GM04504 (cell line): ENCODE data around the gene FKBP5.
"Not testable (repeated sequence)": the region's sequence is repeated elsewhere in the genome, so short reads cannot be mapped to it uniquely, and the experiment has no call there.

ENCODE experiments used
- DNase-seq: peaks from one replicate; pipeline ENCODE4 v3.0.0-alpha.2; 2012; ENCODE audit warnings: low read depth

The FKBP5 gene

DNA sequence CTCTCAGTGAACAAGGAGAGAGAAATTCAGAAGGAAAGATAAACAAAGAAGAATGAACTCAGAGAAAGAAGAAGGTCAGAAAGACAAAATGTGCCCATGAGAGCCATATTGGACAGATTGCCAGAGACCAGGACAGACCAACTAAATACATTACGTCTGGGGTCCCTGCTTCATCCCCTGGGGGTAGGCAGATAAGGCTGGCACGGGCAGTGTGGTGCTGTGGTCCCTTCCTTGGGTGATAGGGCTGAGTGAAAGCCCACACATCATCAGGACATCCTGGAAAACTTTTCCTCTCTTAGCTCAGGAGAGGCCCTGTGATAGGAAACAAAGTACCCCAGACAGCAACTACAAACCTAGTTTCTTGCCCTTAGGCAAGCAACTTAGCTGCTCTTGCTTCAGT lies 34.9 kb upstream of the FKBP5 start:
- no peak for DNase-seq

DNA sequence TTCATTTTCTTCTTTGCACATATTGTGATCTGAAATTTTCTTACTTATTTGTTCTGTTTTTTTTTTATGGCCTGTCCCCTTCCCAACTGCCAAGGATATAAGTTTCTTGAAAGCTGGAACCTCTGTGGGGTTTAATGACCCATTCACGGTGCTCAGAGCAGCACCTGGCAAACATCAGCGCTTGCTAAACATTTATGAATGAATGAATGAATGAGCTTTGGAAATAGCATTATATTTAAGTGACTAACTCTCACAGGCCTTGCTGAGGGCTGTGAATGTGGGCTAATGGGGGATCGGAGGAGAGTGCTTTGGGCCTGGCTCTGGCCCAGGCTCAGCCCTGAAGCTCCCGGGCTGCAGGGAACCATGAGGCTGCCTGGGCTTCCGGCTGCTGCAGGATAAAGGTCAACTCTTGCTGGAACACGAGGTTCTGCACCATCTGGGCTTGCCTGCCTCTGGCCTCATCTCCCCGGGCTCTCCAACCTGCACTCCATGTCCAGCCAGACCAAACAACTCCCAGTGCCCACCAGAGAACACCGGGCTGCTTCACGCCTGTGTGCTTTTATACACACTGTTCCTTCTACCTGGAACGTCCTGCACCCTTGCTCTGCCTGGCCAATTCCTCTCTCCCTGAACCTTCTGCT lies 33.5 kb upstream of the FKBP5 start:
- DNase-seq, result no peak

DNA sequence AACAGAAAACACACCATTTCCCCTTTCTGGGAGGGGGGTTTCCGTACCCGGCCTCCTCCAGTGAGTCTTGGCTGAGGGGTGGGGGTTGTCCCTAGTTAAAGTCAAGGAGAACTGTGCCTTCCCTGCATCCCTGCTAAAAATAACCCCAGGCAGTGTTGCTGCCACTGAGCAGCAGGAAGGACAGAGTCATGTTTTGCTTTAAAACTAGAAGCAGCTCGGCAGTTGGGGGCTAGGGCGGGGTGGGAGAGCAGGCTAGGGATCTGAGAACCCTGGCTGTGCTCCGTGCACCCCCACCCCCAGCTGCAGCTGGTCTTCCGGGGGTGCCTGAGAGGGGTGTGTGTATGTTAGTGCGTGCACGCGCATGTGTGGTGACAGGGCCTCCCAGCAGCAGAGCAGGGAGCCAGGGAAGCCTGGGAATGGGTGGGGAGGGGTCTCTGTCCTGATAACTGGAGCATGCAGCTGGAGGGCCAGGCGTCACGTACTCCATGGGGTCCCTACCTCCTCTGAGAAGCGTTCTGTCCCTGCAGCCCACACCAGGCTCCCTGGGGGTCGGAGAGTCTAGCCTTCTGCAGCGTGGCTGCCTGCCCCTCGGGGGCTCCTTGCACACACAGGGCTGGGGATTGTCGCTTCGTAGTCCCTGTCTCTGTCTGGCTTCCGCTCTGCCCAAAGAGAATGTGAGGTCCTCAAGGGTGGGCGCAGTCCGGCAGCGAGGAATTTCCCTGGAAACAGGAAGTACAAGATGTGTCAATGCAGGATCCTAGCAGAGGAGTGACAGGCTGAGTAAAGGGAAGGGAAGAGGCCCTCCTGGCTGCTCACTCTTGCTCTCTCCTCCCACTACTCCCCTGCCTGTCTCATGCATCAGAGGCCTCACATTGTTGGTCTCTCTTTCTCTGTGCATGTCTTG lies 31.4 kb upstream of the FKBP5 start:
- no peak for DNase-seq

DNA sequence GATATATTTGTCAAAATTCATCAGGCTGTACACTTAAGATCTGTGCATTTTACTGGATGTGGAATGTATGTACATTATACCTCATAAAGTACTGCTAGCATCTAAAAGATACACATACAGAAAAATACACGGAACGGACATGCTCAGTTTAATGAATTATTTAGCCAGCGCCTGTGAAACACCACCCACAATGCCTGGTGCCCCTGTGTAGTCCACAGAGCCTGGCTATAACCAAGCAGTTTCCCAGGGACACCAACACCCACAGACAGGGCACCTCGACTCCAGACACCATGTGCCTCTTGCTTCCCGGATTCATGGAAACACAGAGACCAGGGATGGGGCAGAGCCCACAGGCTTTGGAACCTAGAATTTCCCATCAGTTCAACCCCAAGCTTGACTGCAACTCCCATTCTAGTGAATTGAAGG lies 30.7 kb upstream of the FKBP5 start:
- no peak for DNase-seq

DNA sequence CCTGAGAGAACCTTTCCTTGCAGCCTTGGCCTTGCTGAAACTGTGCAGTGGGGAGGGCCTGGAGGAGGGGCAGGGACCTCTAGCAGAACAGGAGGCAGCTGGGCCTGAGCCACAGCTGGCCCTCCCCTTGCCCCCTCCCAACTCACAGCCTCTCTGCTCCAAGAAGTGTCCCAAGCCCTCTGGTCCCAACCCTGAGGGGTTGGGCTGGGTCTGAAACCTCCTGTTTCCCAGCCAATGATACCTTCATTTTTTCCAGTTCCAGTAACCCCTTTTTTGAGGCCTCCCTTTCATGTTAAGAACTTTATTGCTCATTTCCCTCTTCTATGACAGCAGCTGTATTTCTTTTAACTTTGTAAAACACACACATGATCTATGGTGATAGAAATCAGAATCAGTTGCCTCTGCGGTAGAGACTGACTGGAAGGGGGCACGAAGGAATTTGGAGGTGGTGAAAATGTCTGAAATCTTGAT lies 30.2 kb upstream of the FKBP5 start:
- no peak for DNase-seq

DNA sequence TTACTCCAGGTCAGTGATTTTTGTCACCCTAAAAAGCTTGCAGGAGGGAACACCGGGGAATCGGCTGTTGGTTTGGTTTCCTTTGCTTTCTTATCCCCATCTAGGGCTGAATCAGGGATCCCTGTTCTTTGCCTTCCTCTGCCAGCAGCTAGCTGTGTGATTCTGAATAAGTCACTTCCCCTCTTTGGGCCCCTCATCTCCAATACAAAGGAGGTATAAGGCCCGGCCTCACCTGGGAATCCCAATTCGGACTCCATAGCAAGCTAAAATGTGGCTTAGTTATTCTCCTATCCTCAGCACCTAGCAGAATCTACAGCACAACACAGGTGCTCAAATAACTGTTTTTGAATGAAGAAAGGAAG lies 29.6 kb upstream of the FKBP5 start:
- no peak for DNase-seq

DNA sequence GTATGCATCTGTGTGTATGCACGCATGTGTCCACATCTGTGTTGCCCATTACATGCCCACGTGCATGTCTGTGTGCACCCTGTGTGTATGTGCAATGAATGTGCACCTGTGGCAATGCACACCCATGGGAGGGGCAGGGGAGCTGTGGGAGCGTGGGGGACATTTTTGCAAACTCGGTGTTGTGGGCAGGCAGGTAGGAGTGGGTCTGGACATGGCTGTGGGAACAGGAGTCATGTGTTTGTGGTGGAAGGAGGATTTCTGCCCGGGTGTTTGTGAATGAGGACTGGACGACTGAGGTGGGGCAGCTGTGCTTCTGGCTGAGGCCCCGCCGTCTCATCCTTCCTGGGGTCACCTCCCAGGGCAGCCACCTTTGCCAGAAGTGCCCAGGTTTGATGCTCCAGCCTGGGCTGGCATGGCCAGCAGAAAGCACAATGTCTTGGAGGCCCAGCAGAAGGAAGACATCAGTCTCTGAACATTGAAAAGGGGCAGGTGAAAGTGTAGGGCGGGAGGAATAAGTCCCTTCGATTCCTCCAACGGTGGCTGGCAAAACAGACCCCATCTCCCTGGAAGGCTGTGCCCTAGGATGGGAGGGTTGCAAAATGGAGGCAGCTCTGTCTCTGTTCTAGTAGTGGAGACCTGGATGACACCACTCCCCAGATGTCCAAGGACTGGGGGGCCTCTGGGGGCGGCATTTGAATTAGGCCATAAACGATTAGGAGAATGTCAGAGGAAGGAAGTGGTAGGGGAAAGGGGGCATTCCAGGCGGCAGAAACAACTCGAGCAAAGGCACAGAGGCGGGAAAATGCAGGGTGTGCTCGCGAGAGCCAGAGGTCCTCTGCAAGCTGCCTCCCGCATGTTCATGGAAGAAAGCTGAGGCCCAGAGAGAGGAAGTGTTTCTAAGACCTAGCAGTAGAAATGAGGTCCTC lies 29.0 kb upstream of the FKBP5 start:
- DNase-seq, result no peak

DNA sequence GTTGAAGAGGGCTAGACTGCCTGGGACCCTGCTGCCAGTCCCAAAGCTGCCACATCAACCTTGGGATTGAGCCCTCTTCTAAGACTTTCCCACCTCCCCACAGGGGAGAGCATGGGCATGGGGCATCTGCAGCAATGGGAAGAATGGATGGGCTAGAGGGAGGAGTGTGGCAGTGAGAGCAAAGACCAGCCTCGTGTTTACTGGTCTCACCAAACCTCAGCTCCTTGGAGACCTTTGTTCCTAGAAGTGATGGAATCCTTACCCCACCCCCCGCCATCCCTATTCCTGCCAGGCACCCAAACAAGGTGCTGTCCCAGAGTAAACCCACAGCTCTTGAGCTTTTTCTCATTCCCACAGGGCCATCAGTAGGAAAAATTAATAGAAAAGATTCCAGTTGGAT lies 28.1 kb upstream of the FKBP5 start:
- no peak for DNase-seq

DNA sequence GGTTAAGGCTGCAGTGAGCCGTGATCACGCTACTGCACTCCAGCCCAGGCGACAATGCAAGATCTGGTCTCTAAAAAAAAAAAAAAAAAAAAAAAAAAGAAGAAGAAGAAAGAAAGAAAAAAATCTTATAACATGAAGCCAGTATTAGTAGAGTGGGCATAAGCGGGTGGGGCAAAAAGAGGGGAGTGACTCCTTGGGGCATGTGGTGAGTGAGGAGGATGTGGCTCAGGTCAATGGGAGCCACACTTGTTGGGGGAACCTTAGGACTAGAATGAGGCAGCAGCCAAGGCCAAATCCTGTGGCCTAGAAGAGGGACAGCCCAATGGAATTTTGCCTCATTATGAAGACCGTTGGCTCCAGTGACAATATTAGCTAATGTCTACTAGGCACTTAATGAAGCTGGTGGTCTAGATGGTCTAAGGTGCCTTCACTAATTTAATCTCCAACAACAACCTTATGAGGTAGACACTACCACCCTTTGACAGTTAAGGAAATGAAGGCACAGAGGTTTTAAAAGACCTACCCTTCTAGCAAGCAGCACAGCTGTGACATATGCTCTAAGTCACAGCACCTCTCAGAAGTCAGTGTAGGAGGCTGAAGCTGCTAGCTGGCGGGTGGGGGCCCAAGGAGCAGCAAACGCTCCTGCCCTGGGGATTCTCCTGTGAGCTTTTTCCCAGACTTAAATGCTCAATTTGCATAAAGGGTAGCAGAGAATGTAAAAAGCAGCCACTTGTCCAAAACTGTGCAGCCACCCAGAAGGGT lies 24.5 kb upstream of the FKBP5 start:
- DNase-seq, result no peak

- DNase-seq, result no peak
Measured at GRCh38 chr6:35711731-35712130, 23.0 kb upstream of the FKBP5 start.

DNA sequence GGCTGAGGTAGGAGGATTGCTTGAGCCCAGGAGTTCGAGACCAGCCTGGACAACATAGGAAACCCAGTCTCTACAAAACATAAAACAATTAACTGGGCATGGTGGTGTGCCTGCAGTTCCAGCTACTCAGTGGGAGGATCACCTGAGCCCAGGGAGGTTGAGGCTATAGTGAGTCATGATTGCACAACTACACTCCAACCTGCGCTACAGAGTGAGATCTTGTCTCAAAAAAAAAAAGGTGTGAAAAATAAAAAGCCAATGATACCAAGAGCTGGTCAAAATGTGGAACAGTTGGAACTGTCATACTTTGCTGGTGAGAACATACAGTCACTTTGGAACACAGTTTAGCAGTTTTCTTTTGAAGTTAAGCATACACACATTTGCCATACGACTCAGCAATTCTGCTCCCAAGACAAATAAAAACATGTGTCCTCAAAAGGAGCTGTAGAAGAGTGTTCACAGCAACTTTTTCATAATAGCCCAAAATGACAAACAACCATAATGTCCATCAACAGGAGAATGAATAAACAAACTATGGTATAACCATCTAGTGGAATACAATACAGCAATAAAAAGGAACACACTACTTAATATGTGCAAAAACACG lies 21.6 kb upstream of the FKBP5 start:
- DNase-seq, result no peak

DNA sequence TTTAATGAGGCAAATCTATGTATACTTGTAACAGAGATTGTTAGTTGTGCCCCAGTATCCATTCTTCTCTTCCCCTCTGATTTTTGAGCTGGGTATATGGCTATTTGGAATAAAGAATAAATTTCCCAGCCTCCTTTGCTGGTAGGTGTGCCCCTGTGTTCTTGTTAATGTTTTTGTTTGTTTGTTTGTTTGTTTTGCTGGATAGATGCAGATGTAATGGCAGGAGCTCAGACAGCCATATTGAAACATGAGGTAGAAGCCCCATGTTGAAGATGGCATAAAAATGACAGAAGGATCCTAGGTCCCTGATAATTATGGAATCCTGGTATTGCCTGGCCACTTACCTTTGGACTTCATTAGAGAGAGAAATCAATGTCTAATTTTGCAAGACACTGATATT lies 19.9 kb upstream of the FKBP5 start:
- DNase-seq, result no peak

GRCh38 chr6:35707714-35708407 lies 19.1 kb upstream of the FKBP5 start:
- no peak for DNase-seq

DNA sequence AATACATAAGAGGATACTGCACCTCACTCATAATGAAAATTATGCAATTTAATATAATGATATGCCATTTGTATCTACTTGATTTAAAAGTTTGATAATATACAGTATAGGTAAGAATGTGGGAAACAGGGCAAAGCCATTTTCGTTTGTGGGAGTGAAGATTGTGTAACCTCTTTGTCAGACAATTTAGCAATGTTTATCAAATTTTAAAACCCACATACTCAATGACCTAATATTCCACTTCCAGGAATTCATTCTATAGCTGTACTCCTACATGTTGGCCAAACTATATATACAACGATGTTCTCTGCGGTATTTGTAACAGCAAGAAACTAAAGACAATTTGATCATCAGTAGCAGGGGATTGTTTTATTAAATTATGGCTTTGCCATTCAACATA lies 17.8 kb upstream of the FKBP5 start:
- DNase-seq, result no peak

DNA sequence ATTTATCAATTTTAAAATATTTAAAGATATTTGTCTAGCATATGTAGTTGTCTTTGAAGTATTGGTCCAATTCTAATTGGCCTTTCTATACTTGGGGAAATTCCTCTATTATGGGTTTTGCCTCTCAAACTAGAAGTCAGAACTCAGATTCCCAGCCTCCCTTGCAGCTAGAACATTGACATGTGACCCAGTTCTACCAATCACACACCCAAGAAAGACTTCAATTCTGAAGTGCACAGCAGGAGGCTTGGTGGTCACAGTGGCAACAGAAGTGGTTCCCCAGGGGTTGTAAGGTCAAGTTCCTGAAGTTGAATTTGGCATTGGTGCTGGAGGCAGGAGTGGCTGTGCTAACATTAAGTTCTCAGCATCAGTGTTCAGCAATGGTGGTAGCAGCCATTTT lies 14.8 kb upstream of the FKBP5 start:
- no peak for DNase-seq

DNA sequence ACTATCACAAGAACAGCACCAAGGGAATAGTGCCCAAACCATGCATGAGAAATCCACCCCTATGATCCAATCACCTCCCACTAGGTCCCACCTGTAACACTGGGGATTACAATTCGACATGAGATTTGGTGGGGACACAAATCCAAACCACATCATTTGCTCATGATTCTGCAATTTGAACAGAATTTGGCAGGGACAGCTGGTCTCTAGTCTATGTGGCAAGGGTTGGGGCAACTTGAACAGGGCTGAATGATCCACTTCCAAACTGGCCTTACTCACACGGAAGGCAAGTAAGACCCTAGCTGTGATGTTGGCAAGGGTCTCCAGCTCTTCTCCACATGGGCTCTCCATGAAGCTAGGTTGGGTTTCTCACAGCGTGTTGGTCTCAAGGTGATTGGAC lies 10.1 kb upstream of the FKBP5 start:
- DNase-seq, result no peak

DNA sequence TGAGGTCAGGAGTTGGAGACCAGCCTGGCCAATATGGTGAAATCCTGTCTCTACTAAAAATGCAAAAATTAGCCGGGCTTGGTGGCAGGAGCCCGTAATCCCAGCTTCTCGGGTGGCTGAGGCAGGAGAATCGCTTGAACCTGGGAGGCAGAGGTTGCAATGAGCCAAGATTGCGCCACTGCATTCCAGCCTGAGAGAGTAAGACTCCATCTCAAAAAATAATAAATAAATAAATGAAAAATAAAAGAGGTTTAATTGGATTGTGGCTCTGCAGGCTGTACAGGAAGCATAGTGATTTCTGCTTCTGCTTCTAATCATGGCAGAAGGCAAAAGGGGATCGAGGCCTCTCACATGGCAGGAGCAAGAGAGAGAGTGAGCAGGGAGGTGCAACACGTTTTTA lies 9.7 kb upstream of the FKBP5 start:
- not testable (repeated sequence) for DNase-seq

DNA sequence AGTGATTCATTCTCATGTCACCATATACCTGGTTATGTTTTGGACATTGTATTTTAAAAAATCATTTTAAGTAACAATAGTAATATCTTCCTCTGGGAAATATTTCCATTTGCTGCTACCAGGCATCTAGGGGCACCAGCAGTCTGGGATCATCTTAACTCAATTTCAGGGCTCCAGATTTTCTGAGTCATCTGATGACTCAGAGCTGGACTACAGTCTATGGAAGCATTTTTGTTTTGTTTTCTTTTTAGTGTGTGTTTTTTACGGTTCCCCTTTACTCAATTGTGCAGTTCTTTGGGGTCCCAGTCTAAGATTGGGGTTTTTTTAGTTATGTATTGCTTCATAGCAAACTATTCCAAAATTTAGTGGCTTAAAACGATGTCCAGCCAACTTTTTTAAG lies 5.7 kb upstream of the FKBP5 start:
- DNase-seq, result no peak

DNA sequence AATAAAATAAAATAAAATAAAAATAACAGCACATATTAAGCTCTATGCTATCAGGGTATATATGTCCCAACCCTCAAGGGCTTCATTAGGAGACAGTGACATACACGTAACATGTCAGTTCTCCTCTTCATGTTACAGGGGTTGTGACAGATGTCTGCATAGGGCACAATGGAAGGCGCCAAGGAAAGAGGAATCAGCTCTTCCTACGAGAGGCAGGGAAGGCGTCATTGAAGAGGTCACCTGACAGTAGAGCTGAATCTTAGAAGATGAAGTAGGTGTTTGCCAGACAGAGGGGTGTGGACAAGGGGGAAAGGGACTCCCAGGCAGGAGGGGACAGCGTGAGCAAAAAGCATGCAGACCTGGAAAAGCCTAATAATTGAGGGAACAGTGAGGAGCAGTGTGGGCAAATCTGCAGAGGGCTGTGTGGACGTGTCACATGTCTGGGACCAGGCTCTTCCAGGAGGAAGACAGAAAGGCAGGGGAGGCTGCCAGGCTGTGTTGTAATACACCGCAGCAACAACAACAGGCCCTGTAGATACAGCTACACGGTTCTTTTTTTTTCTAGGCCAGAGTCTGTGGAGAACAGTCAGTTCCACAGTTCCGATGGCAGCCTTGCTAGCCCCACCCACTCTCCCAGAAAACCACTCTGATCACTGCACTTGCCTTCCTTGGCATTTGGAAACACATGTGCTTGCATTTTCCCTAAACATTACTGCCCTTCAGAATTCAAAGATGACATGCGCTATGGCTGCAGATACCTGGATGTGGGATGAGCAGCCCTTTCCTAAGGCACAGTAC lies 2.5 kb upstream of the FKBP5 start:
- peak; percentile 22 for DNase-seq

DNA sequence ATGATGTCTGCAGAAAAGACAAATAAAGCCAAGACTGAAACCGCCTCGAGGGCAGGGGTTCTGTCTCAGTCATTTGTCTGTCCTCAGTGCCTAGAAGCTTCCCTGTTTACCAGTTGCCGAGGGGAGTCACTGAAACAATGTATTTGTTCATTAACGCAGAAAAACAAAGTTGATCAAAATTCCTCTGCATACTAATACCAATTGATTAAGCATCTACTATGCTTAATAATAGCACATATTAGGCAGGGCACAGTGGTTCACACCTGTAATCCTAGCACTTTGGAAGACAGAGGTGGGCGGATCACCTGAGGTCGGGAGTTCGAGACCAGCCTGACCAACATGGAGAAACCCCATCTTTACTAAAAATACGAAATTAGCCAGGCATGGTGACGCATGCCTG lies 1.8 kb upstream of the FKBP5 start:
- no peak for DNase-seq
